D721Med (cell line): Measurements from ENCODE around the gene MYCBP2.

ENCODE experiments used
- DNase-seq: peaks from one replicate; pipeline ENCODE4 v3.0.0; 2011; ENCODE audit warnings: low spot score; ENCODE audit not compliant: insufficient read length
- FAIRE-seq: peaks from 2 replicates; lab custom pipeline; 2011; peaks lifted over from hg19 to GRCh38; lab: Jason Lieb, UNC
- TF ChIP-seq, protein P1 (sequence below): IDR thresholded peaks from 2 replicates; pipeline ENCODE4 v1.5.1; 2012; ENCODE audit warnings: mild to moderate bottlenecking, control low read depth; ENCODE audit not compliant: insufficient read depth; ENCODE audit errors: missing control alignments

MYCBP2 gene

GRCh38 chr13:77190349-77190958 is 136.4 kb downstream of the MYCBP2 start:
- no peak for FAIRE-seq
- TF ChIP-seq, protein P1, sequence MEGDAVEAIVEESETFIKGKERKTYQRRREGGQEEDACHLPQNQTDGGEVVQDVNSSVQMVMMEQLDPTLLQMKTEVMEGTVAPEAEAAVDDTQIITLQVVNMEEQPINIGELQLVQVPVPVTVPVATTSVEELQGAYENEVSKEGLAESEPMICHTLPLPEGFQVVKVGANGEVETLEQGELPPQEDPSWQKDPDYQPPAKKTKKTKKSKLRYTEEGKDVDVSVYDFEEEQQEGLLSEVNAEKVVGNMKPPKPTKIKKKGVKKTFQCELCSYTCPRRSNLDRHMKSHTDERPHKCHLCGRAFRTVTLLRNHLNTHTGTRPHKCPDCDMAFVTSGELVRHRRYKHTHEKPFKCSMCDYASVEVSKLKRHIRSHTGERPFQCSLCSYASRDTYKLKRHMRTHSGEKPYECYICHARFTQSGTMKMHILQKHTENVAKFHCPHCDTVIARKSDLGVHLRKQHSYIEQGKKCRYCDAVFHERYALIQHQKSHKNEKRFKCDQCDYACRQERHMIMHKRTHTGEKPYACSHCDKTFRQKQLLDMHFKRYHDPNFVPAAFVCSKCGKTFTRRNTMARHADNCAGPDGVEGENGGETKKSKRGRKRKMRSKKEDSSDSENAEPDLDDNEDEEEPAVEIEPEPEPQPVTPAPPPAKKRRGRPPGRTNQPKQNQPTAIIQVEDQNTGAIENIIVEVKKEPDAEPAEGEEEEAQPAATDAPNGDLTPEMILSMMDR = no peak
- no peak for DNase-seq

- DNase-seq = no peak
- FAIRE-seq = no peak
- TF ChIP-seq, protein P1 = no peak
Observed at GRCh38 chr13:77185721-77186120, 141.2 kb downstream of the MYCBP2 start.

DNA sequence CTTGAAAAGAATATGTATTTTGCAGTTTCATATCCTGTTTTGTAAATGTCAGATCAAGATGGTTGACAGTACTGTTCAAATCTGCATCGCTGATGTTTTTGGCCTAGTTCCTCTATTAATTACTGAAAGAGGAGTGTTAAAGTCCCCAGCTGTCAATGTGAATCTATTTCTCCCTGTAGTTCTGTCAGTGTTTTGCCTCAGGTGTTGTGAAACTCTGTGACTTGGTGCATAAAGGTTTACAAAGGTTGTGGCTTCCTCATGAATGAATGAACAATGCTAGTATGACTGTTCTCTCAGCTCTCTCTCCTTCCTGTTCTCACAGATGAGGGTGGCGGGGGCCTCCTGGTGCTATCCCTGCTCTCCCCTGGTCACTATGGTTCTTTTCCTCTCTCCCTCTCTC is 142.4 kb downstream of the MYCBP2 start:
- no peak for DNase-seq
- FAIRE-seq = no peak

DNA sequence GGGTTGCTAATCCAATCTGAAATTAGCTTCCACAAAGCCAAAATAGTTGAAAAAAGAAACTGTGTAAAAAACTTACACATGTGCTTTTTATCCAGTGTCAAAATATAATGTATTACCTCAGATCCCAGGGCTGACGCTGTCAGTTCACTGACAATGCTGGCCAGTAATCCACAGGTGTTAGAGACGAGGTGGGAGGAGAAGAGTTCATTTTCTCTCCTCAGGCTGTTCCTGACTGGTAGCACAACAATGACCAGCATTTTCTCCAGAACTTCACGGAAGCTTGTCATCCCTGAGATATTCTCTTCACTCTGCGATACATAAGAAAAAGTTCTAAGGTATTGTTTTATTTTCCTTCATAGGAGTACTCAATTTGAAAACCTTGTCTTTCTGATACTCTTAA is 146.9 kb downstream of the MYCBP2 start:
- FAIRE-seq (no peak), DNase-seq (no peak)
- TF ChIP-seq, protein P1 = no peak

More for the DNA sequence above, 142.4 kb downstream of the MYCBP2 start:
- TF ChIP-seq, protein P1 = no peak

DNA sequence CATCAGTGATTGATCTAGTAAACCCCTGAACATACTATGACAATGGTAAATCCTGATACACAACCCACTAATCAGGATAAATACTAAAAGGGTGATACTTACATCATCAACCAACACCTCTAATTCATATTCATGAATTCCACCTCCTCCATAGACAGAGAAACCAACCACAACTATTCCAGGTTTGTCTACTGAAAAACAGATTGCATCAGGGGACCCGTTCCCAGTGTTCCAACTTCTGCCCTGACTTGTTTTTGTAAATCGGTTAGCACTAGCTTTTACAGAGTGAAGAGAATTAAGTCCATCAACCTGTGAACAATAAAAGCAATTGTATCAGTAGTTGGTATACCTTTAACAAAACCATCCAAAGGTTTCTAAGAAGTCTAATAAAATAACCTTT is 149.2 kb downstream of the MYCBP2 start:
- DNase-seq (no peak), FAIRE-seq (no peak)
- TF ChIP-seq, protein P1 = no peak

- DNase-seq = no peak
- FAIRE-seq = no peak
- TF ChIP-seq, protein P1 = no peak
Observed at GRCh38 chr13:77176350-77176749, 150.5 kb downstream of the MYCBP2 start.

GRCh38 chr13:77172650-77173049 is 154.2 kb downstream of the MYCBP2 start:
- no peak for FAIRE-seq

More at GRCh38 chr13:77172650-77173049, 154.2 kb downstream of the MYCBP2 start:
- TF ChIP-seq, protein P1 = no peak
- DNase-seq = no peak
